GM06990 (cell line): Measurements from ENCODE around the gene KCNG4.

ENCODE experiments used
- DNase-seq: peaks from one replicate; pipeline ENCODE4 v3.0.0-alpha.2; 2011; ENCODE audit not compliant: insufficient read length; ENCODE audit errors: extremely low read depth
- H3K27me3 ChIP-seq: replicated peaks from 2 replicates; pipeline ENCODE4 v1.6.0; 2011; ENCODE audit warnings: low read length; ENCODE audit not compliant: control insufficient read depth, insufficient read depth
- H3K36me3 ChIP-seq: 2 replicates; pipeline ENCODE4 v1.5.1; 2011; ENCODE audit warnings: low read length; ENCODE audit not compliant: control insufficient read depth, insufficient read depth
- H3K4me3 ChIP-seq: replicated peaks from 2 replicates; pipeline ENCODE4 v1.5.1; 2011; ENCODE audit warnings: low read depth, mild to moderate bottlenecking, control low read depth, low read length
- TF ChIP-seq, protein P1 (sequence below): IDR thresholded peaks from 2 replicates; pipeline ENCODE4 v1.5.1; 2011; ENCODE audit warnings: low read length, control low read depth, mild to moderate bottlenecking, inconsistent platforms; ENCODE audit not compliant: insufficient read depth, poor library complexity, severe bottlenecking

KCNG4 gene

DNA sequence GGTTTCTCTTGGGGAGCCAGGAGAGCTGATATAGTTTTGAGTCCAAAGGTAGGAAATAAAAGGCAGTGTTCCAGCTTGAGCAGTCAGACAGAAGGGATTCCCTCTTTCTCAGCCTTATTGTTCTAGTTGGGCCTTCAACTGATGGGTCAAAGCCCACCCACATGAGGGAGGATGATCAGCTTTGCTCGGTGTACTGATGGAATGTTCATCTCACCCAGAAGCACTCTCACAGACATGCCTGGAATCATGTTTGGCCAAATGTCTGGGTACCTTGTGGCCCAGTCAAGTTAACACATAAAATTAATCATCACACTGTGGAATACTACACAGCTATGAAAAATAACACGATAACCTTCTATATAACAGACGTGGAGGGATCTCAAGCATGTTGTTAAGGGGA is 23.1 kb upstream of the KCNG4 start:
- H3K4me3 ChIP-seq: no peak overlapping the region
- peaks cover 1% of the 10 kb centered on the region; the same call in 1 of the 2 replicates for H3K27me3 ChIP-seq
- DNase-seq: no peak
- H3K36me3 ChIP-seq: no peaks in the 10 kb centered on the region
- TF ChIP-seq, protein P1, sequence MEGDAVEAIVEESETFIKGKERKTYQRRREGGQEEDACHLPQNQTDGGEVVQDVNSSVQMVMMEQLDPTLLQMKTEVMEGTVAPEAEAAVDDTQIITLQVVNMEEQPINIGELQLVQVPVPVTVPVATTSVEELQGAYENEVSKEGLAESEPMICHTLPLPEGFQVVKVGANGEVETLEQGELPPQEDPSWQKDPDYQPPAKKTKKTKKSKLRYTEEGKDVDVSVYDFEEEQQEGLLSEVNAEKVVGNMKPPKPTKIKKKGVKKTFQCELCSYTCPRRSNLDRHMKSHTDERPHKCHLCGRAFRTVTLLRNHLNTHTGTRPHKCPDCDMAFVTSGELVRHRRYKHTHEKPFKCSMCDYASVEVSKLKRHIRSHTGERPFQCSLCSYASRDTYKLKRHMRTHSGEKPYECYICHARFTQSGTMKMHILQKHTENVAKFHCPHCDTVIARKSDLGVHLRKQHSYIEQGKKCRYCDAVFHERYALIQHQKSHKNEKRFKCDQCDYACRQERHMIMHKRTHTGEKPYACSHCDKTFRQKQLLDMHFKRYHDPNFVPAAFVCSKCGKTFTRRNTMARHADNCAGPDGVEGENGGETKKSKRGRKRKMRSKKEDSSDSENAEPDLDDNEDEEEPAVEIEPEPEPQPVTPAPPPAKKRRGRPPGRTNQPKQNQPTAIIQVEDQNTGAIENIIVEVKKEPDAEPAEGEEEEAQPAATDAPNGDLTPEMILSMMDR: no peak

DNA sequence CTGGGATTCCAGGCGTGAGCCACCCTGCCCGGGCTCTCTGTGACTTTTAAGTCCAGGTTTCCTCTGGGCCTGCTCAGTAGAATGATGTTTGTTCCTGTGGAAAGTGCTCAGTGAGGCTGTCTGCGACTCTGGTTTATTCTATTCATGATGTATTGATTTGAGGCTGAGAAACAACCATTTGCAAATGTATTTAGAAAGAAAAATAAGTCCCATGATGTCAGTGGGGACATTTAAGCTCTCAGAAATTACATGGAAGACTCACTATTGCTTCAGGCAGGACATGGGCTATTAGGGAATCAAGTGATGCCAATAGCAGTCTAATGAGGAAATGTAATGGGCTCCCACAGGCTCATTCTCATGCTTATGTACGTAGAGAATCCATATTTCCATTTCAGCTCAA is 22.2 kb upstream of the KCNG4 start:
- Histone ChIP-seq H3K27me3 (peaks cover 1% of the 10 kb centered on the region; the same call in 1 of the 2 replicates), H3K4me3 (no peak overlapping the region), H3K36me3 (no peaks in the 10 kb centered on the region)
- TF ChIP-seq, protein P1: no peak
- DNase-seq: no peak

DNA sequence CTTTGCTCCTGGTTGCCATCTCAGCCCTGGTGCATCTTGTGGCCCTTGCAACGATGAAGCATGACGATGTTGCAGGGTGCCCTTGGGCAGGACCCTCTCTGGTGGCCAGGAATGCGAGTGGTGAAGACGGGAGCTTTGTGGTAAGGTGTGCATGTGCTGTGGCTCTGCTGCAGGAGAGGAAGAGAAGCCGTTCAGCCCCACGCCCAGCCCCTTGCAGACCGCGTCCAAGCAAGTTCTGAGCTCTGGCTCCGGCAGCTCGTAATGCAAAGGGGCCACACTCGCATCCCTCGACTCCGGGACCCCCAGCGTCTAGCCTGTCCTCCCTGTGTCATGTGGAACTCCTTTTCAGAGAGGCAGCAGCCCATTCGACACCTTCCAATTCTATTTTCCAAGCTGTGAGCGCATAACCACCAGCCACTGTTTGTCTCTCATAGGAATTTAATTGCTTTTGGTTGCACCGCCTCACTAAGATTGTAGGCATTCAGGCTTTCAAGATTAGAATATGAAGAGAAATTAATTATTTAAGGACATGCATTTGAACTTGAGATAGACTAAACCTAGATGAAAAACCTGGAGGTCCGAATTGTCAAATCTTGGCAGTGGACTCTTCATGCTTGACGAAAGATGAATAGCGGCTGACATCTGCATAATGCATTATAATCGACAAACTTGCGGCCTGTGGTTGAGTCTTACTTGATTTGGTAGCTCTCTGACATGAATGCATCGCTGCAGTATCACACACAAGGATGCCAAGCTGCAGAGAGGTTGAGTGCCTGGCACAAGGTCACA is 21.1 kb upstream of the KCNG4 start:
- Histone ChIP-seq H3K27me3 (peaks cover 1% of the 10 kb centered on the region; the same call in 1 of the 2 replicates), H3K4me3 (no peak overlapping the region), H3K36me3 (no peaks in the 10 kb centered on the region)
- TF ChIP-seq, protein P1: no peak
- DNase-seq: no peak

DNA sequence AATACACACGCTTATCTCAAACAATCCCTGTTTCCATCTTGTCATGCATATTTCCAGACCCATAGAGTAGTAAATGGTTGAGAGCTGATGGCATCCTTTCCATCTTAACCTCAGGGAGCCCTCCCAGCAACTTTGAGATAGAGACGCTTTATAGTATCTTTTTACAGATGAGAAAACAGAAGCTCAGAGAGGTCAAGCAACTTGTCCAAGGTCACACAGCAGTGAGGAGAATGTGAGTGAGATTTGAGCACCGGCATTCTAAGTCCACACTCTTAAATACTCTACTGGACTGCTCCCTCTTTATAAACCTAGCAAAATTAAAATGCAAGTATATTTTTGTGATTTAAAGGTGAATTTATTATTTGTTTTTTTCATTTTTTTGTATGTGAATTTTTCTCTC is 19.9 kb upstream of the KCNG4 start:
- no peaks in the 10 kb centered on the region for H3K27me3 ChIP-seq
- no peaks in the 10 kb centered on the region for H3K36me3 ChIP-seq
- H3K4me3 ChIP-seq: no peak overlapping the region
- DNase-seq: no peak
- TF ChIP-seq, protein P1: no peak

DNA sequence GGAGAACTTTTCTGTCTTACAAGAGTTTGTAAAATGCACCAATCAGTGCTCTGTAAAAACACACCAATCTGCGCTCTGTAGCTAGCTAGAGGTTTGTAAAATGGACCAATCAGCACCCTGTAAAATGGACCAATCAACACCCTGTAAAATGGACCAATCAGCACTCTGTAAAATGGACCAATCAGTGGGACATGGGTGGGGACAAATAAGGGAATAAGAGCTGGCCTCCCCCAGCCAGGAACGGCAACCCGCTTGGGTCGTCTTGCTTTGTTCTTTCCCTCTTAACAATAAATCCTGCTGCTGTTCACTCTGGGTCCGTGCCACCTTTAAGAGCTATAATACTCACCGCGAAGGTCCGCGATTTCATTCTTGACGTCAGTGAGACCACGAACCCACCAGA is 18.5 kb upstream of the KCNG4 start:
- Histone ChIP-seq H3K4me3 (no peak overlapping the region), H3K36me3 (no peaks in the 10 kb centered on the region), H3K27me3 (no peaks in the 10 kb centered on the region)
- DNase-seq: no peak
- TF ChIP-seq, protein P1: no peak
